Measurements from ENCODE around the gene FAM98C.
"Not testable (repeated sequence)": the region's sequence is repeated elsewhere in the genome, so short reads cannot be mapped to it uniquely, and the experiment has no call there.

Gene FAM98C

DNA sequence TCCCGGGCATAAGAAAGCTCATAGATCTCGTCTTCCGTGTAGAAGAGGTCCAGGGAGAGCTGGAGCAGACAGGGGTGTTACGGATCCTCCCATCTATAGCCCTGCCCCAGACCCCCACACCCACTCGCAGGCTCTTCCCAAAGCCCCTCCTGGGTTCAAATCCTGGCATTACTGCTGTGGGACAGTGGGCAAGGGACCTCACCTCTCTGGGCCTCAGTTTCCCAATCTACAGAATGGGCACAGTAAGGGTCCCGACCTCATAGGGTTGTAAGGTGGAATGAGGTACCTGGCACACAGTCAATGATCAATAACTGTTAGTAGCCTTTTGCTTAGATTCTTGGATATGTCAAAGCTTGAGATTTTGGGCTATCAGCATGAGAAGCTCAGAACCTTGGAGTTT is 10.5 kb downstream of the FAM98C start:
- DNase-seq: no peak
- in situ Hi-C loops (cut with HindIII; ENCODE audit: low pct_ligation_motif_present, low pct_unique_long_range_greater_than_20kb, low sequenced_read_pairs): no loop called here

DNA sequence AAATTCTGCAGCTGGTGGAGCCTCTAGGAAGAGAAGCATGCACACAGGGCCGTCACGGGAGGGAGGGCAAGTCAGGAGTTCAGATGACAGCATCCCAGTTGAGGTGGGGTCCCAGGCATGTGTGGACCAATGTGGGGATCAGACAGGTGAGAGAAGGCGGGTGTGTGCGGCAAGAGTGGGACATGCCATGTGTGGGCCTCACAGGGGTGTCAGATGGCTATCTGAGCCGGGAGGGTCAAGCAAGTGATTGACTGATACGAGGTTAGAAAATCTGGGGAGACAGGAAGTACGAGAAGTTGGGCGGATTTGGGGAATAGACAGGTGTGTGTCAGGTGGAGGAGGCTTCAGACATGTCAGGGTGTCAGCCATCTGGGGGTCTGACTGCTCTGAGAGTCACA is 14.3 kb downstream of the FAM98C start:
- DNase-seq: no peak
- in situ Hi-C loops (cut with HindIII; ENCODE audit: low pct_ligation_motif_present, low pct_unique_long_range_greater_than_20kb, low sequenced_read_pairs): no loop called here

- in situ Hi-C loops (cut with HindIII; ENCODE audit: low pct_ligation_motif_present, low pct_unique_long_range_greater_than_20kb, low sequenced_read_pairs): no loop called here
- DNase-seq: peak; percentile 28
These were observed 14.9 kb downstream of the FAM98C start for GRCh38 chr19:38417544-38418506.

DNA sequence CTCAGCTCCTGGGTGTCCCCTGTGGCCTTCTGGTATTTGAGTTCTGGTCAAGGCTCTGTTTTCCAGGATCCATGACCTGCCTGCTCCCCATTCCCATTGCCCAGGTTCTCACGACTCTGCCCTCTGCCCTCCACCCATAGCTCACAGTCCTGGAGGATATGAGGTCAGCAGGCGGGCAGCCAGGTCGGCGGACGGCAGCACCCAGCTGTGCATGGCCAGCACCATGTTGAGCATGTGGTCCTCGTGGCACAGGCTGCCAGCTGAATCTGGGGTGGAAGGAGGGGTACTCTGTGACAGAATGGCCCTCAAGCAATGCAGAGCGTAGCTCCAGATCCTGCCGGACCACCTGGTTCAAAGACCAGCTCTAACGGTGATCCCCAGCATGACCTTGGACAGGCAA is 18.0 kb downstream of the FAM98C start:
- no peak for DNase-seq
- in situ Hi-C loops (cut with HindIII; ENCODE audit: low pct_ligation_motif_present, low pct_unique_long_range_greater_than_20kb, low sequenced_read_pairs): no loop called here

- no peak for DNase-seq
- in situ Hi-C loops (cut with HindIII; ENCODE audit: low pct_ligation_motif_present, low pct_unique_long_range_greater_than_20kb, low sequenced_read_pairs): no loop called here
These were observed 19.0 kb downstream of the FAM98C start for GRCh38 chr19:38421856-38422255.

GRCh38 chr19:38422438-38422837 is 19.5 kb downstream of the FAM98C start:
- in situ Hi-C loops (cut with HindIII; ENCODE audit: low pct_ligation_motif_present, low pct_unique_long_range_greater_than_20kb, low sequenced_read_pairs): no loop called here
- DNase-seq: no peak

- no peak for DNase-seq
- in situ Hi-C loops (cut with HindIII; ENCODE audit: low pct_ligation_motif_present, low pct_unique_long_range_greater_than_20kb, low sequenced_read_pairs): no loop called here
These were observed 21.4 kb downstream of the FAM98C start for GRCh38 chr19:38424272-38424671.

DNA sequence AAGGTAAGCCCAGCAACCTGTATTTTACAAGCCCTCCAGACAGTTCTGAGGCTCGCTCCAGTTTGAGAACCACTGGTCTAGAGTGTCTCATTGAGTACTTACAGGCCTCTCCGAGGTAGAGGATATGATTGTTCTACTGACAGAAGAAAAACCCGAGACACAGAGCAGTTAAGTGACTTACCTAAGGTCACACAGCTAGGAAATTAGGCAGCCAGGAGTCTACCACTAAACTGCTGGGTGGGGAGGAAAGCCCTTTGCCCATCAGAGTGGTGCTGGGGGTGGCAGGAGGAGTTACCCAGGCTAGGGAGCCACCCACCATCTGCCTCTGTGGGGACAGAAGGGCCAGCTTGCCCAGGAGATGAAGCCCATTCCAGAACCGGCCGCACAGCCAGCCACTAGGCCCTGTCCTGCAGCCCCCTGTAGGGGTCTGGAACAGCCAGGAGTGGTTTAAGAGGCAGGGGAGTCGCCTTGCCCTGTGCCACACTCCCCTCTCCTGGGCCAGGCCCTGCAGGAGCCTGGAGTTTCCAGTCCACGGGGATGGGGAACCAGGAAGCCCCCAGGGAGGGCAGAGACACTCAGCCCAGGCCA is 22.4 kb downstream of the FAM98C start:
- DNase-seq: no peak
- in situ Hi-C loops (cut with HindIII; ENCODE audit: low pct_ligation_motif_present, low pct_unique_long_range_greater_than_20kb, low sequenced_read_pairs): no loop called here

DNA sequence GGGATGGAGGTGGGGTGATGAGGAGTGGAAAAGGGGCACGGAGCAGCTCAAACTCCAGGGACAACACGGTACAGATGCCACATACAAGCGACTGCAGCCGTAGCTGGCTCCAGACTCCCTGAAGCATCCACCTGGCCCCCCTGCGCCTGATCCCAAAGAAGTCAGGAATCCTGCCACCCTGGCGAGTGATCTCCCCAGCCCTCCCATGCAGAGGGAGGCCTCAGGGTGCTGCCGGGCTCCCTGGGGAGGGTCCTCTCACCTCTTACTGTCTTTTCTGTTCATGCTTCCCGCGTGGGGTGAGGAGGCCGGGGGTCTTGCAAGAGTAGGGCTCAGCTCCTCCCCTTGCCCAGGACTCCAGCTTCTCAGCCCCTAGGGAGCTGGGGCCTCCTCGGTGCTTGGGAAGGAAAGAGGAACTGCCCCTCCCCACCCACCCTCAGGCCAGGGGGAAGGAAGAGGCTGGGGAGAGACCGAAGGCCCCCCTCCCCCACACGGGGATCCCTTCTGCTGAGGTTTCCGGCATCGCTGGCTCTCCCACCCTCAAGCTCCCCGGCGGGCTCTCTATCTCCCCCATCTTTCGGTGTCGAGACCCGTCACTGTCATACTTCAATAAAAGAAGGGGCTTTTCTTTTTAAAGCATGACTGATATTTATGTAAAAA is 23.0 kb downstream of the FAM98C start, which contains the start of gene RASGRP4:
Gene RASGRP4, minus strand, starts transcription at position 410 of the 657 bp plus-strand sequence. Its CDS starts 128 bp downstream, at position 282.
- in situ Hi-C loops (cut with HindIII; ENCODE audit: low pct_ligation_motif_present, low pct_unique_long_range_greater_than_20kb, low sequenced_read_pairs): no loop called here
- no peak for DNase-seq

GRCh38 chr19:38427035-38427677 is 24.3 kb downstream of the FAM98C start:
- in situ Hi-C loops (cut with HindIII; ENCODE audit: low pct_ligation_motif_present, low pct_unique_long_range_greater_than_20kb, low sequenced_read_pairs); DNase-seq: not testable (repeated sequence)

GRCh38 chr19:38429055-38429810 is 26.3 kb downstream of the FAM98C start:
- no peak for DNase-seq
- in situ Hi-C loops (cut with HindIII; ENCODE audit: low pct_ligation_motif_present, low pct_unique_long_range_greater_than_20kb, low sequenced_read_pairs): no loop called here

DNA sequence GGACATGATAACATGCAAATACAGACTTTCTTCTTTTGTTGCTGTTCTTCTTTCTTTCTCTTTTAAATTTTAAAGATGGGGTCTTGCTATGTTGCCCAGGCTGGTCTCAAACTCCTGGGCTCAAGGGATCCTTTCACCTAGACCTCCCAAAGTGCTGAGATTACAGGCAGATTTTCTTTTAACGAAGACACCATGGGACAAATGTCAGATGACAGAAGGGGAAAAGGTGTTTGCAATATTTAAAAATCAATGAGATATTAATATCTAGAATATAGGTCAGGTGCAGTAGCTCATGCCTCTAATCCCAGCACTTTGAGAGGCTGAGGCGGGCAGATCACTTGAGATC is 26.9 kb downstream of the FAM98C start:
- in situ Hi-C loops (cut with HindIII; ENCODE audit: low pct_ligation_motif_present, low pct_unique_long_range_greater_than_20kb, low sequenced_read_pairs): no loop called here

GRCh38 chr19:38430931-38431330 is 28.0 kb downstream of the FAM98C start:
- in situ Hi-C loops (cut with HindIII; ENCODE audit: low pct_ligation_motif_present, low pct_unique_long_range_greater_than_20kb, low sequenced_read_pairs): no loop called here
- no peak for DNase-seq

More for the DNA sequence above, 26.9 kb downstream of the FAM98C start:
- DNase-seq: no peak

DNA sequence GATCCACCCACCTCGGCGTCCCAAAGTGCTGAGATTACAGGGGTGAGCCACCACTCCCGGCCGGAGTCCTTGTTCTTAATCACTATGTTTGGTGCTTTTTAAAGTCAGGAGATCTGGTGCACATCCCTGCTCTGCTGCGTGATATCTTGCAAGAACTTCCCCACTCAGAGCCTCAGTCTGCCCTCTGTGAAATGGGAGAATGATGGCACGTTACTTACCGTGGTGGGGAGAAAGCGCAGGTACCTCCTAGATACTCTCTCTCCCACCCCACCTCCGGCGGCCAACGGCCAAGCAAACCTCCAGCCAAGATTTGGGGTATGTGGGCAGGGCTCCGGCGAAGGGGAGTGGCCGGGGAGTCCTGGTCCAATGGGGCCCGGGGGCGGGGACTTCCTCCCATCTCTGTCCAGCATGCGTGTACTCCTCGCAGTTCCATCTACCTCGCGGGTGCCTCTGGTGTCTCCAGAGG is 30.4 kb downstream of the FAM98C start, which contains the start of gene RYR1:
Gene RYR1, plus strand, starts transcription at position 424 of the 466 bp plus-strand sequence. CDS start 139 bp downstream, outside the sequence.
- peak; percentile 11 for DNase-seq
- in situ Hi-C loops (cut with HindIII; ENCODE audit: low pct_ligation_motif_present, low pct_unique_long_range_greater_than_20kb, low sequenced_read_pairs): no loop called here

DNA sequence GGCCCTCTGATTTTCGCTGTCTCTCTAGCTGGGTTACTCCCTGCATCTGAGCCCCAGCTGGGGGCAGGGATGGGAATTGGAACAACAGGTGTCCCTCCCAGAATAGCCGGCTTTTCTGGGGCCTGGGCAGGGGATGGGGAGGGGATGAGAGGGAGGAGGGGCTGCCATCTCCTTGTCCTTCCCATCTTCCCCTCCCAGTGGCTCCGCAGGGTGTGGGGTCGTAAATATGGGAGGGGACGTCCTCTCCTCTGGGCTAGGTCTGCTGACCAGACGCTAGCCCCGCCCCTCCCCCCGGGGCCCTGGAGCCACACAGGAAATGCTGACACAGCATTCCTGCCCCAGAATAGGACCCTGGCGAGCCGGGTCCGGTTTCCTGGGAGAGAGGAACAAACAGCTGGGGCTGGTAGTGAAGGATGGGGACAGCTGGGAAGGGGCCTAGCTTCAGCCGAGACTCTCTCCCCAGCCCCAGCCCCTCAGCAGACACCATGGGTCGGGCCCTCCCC is 31.7 kb downstream of the FAM98C start:
- in situ Hi-C loops (cut with HindIII; ENCODE audit: low pct_ligation_motif_present, low pct_unique_long_range_greater_than_20kb, low sequenced_read_pairs): no loop called here
- DNase-seq: no peak

GRCh38 chr19:38437295-38437694 is 34.4 kb downstream of the FAM98C start:
- DNase-seq: no peak
- in situ Hi-C loops (cut with HindIII; ENCODE audit: low pct_ligation_motif_present, low pct_unique_long_range_greater_than_20kb, low sequenced_read_pairs): no loop called here

- DNase-seq: no peak
- in situ Hi-C loops (cut with HindIII; ENCODE audit: low pct_ligation_motif_present, low pct_unique_long_range_greater_than_20kb, low sequenced_read_pairs): no loop called here
These were observed 35.0 kb downstream of the FAM98C start for GRCh38 chr19:38437917-38438316.

DNA sequence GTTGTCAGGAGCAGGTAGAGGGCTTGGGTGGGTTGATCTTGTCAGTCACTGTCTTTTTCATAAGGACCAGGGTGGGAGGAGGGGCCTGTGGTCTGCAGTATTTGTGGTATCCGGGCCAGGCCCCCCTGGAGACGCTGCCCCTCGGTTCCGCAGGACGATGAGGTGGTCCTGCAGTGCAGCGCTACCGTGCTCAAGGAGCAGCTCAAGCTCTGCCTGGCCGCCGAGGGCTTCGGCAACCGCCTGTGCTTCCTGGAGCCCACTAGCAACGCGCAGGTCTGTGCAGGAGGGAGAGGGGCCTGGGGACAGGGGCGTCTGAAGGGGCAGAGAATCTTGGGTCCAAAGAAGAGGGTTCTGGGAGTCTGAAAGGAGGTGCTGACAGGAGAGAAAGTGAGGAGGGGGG is 37.7 kb downstream of the FAM98C start:
- in situ Hi-C loops (cut with HindIII; ENCODE audit: low pct_ligation_motif_present, low pct_unique_long_range_greater_than_20kb, low sequenced_read_pairs): no loop called here
- no peak for DNase-seq

All from ACHN (cell line).